PC-9 (cell line): ENCODE measurements around the gene CDC42BPA. TPM values are rescaled to one million over a fixed set of nuclear protein-coding genes. Genes with fewer than 3 reads are reported as not detected.

Experiments used
- BruUV-seq: library from RNA; stranded (reverse); fragments of 400-500 nt; replicated peaks from 2 replicates; lab custom pipeline; 2021; lab: Mats Ljungman, UMichigan
- CTCF ChIA-PET: fragments of 300-600 bp; sonication (Branson Sonifier 250); formaldehyde crosslinking; loops from one replicate; lab custom pipeline; 2022; ENCODE audit warnings: antibody characterized with exemption; lab: Charles Lee
- POLR2A ChIA-PET: fragments of 300-600 bp; sonication (Branson Sonifier 250); formaldehyde crosslinking; loops from one replicate; lab custom pipeline; 2022; ENCODE audit warnings: antibody characterized with exemption; ENCODE audit not compliant: unreplicated experiment; lab: Charles Lee
- DNase-seq, 2 experiments: peaks; one replicate each; pipeline versions ENCODE4 v3.0.0 to v3.0.0-alpha.2; 2015 to 2022; ENCODE audit warnings: mixed read lengths in 1 of 2
- H2AFZ ChIP-seq: fragments of 200-600 bp; sonication (generic); 2 replicates; pipeline ENCODE4 v1.8.1; 2017; ENCODE audit warnings: antibody characterized with exemption
- H3F3A ChIP-seq: fragments of 200-600 bp; sonication (generic); 2 replicates; pipeline ENCODE4 v1.8.1; 2017; ENCODE audit warnings: antibody characterized with exemption, mild to moderate bottlenecking, low read depth; ENCODE audit not compliant: insufficient read depth
- H3K27ac ChIP-seq: fragments of 200-600 bp; sonication (generic); 2 replicates; pipeline ENCODE4 v1.6.1; 2016; ENCODE audit warnings: mixed run types
- H3K27me3 ChIP-seq: fragments of 200-600 bp; sonication (generic); 2 replicates; pipeline ENCODE4 v1.6.1; 2016; ENCODE audit warnings: low read depth, mixed run types; ENCODE audit not compliant: insufficient read depth
- H3K36me3 ChIP-seq: fragments of 200-600 bp; sonication (generic); 2 replicates; pipeline ENCODE4 v1.6.1; 2016; ENCODE audit warnings: low read depth, mixed run types
- H3K4me1 ChIP-seq: fragments of 200-600 bp; sonication (generic); replicated peaks from 2 replicates; pipeline ENCODE4 v1.6.1; 2016; ENCODE audit warnings: mixed run types; ENCODE audit not compliant: insufficient read depth
- H3K4me2 ChIP-seq: fragments of 200-600 bp; sonication (generic); 2 replicates; pipeline ENCODE4 v1.6.1; 2017; ENCODE audit warnings: mixed run types
- H3K4me3 ChIP-seq: fragments of 200-600 bp; sonication (generic); 2 replicates; pipeline ENCODE4 v1.6.1; 2016; ENCODE audit warnings: mixed run types
- H3K79me2 ChIP-seq: fragments of 200-600 bp; sonication (generic); 2 replicates; pipeline ENCODE4 v1.6.1; 2017; ENCODE audit warnings: low read depth, mixed run types
- H3K9me2 ChIP-seq: fragments of 200-600 bp; sonication (generic); 2 replicates; pipeline ENCODE4 v1.8.1; 2017; ENCODE audit warnings: mild to moderate bottlenecking; ENCODE audit not compliant: insufficient read depth
- H3K9me3 ChIP-seq: fragments of 200-600 bp; sonication (generic); 2 replicates; pipeline ENCODE4 v1.8.1; 2016; ENCODE audit warnings: low read depth; ENCODE audit not compliant: insufficient read depth
- H4K20me1 ChIP-seq: fragments of 200-600 bp; sonication (generic); 2 replicates; pipeline ENCODE4 v1.8.1; 2017; ENCODE audit not compliant: insufficient read depth
- EZH2 ChIP-seq: fragments of 200-600 bp; sonication (generic); IDR thresholded peaks from 2 replicates; pipeline ENCODE4 v1.8.0; 2017; ENCODE audit warnings: antibody characterized with exemption, low read depth
- intact Hi-C: fragments of 100-400 bp; cut with micrococcal nuclease; formaldehyde crosslinking; loops from one replicate; pipeline ENCODE4 v1.10.0; 2022; ENCODE audit not compliant: unreplicated experiment
- total RNA-seq: library from RNA; stranded (reverse); gene quantifications from 2 replicates; pipeline ENCODE4 v1.2.3, GENCODE V29; 2021
- TF ChIP-seq, protein P1 (sequence below): fragments of 200-600 bp; sonication (generic); conservative IDR thresholded peaks from 2 replicates; pipeline ENCODE4 v1.6.1; 2017; ENCODE audit warnings: mixed run types, antibody characterized with exemption, mild to moderate bottlenecking, moderate library complexity

The CDC42BPA gene
- total RNA-seq, 1 experiment from 2014 or later, result 47.5 TPM

DNA sequence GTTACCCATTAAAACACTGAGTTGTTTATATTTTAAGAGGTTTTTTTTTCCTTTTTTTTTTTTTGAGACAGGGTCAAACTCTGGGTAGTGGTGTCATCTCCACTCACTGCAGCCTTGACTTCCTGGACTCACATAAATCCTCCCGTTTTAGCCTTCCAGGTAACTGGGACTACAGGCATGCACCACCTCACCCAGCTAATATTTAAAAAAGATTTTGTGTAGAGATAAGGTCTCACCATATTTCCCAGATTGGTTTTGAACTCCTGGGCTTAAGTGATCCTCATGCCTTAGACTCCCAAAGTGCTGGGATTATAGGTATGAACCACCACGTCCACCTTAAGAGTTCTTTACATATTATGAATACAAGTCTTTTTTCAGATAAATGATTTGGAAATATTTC lies 231.7 kb downstream of the CDC42BPA start:
- Histone ChIP-seq H3K79me2 (no peaks in the 10 kb centered on the region), H4K20me1 (no peaks in the 10 kb centered on the region), H3K27me3 (no peaks in the 10 kb centered on the region), H3F3A (no peaks in the 10 kb centered on the region), H3K4me3 (no peak overlapping the region), H3K9me2 (no peaks in the 10 kb centered on the region), H3K27ac (no peak overlapping the region), H3K9me3 (no peaks in the 10 kb centered on the region), H2AFZ (no peak overlapping the region), H3K36me3 (peaks cover 12% of the 10 kb centered on the region; the same call in 1 of the 2 replicates), H3K4me1 (no peaks in the 10 kb centered on the region), H3K4me2 (no peak overlapping the region)
- ChIA-PET CTCF (no interaction called here), POLR2A (no interaction called here)
- DNase-seq, result no peak
- TF ChIP-seq, protein P1, sequence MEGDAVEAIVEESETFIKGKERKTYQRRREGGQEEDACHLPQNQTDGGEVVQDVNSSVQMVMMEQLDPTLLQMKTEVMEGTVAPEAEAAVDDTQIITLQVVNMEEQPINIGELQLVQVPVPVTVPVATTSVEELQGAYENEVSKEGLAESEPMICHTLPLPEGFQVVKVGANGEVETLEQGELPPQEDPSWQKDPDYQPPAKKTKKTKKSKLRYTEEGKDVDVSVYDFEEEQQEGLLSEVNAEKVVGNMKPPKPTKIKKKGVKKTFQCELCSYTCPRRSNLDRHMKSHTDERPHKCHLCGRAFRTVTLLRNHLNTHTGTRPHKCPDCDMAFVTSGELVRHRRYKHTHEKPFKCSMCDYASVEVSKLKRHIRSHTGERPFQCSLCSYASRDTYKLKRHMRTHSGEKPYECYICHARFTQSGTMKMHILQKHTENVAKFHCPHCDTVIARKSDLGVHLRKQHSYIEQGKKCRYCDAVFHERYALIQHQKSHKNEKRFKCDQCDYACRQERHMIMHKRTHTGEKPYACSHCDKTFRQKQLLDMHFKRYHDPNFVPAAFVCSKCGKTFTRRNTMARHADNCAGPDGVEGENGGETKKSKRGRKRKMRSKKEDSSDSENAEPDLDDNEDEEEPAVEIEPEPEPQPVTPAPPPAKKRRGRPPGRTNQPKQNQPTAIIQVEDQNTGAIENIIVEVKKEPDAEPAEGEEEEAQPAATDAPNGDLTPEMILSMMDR, result no peak
- no peak for TF ChIP-seq EZH2
- no TSS peak for BruUV-seq
- intact Hi-C loops, result no loop called here

DNA sequence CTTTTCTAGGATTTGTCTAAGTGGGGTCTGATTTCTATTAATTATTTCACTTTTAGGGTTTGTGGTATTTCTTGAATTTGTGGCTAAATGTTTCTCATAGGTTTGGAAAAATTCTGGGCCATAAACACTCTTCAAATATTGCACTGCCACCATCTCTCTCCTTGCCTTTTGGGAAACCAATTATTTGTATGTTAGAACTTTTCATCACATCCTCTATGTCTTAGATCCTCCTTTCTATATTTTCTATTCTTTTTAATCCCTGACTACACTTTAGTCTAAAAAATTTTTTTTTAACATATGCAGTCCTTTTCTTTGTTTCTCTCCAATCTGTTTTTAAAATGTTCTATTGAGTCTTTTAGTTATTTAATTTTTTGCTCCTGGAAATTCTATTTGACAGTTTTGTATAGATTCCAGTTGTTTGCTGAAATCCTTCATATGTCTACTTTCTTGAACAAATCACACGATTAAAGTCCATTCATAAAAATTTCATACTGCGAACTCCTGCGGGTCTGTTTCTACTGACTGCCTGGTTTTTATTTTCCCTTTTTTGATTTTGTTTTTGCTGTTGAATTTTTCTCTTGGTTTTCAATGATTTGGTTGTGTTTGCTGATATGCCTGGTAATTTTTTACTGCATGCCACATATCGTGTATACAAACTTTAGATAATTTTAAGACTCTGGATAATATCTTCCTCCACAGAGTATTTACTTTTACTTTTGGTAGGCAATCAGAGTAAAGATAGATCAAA lies 235.1 kb downstream of the CDC42BPA start:
- DNase-seq, result no peak
- Histone ChIP-seq H2AFZ (no peak overlapping the region), H3K9me3 (no peaks in the 10 kb centered on the region), H3K27me3 (no peaks in the 10 kb centered on the region), H3K27ac (no peak overlapping the region), H3K4me3 (no peak overlapping the region), H3K36me3 (peaks cover 3% of the 10 kb centered on the region; the same call in 1 of the 2 replicates), H3F3A (no peaks in the 10 kb centered on the region; the same call in 1 of the 2 replicates), H3K4me1 (no peaks in the 10 kb centered on the region), H3K79me2 (no peaks in the 10 kb centered on the region), H3K9me2 (no peaks in the 10 kb centered on the region), H3K4me2 (no peak overlapping the region), H4K20me1 (no peaks in the 10 kb centered on the region)
- CTCF ChIA-PET, result no interaction called here
- intact Hi-C loops, result no loop called here
- TF ChIP-seq, protein P1, result no peak
- no peak for TF ChIP-seq EZH2
- BruUV-seq, result no TSS peak
- POLR2A ChIA-PET, result no interaction called here

DNA sequence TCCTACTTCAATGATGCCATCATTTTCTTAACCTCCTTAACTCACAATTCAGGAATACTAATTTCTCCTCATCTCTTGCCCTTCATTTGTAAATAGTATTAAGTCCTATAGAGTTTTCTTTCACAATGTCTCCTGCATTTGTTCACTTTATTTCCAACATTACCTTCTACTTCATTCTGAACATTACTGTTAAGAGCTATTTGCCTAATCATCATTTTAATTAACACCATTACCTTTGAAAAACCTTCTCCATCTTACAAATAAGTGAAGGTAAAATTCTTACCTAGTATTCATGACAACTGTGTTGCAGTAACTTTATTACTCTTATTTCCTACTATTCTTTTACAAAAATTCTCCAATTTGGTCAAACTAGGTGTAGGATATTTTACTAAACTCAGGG lies 240.5 kb downstream of the CDC42BPA start:
- no peaks in the 10 kb centered on the region for H3K9me2 ChIP-seq
- H3K27me3 ChIP-seq, result no peaks in the 10 kb centered on the region
- no peaks in the 10 kb centered on the region for H3K4me1 ChIP-seq
- intact Hi-C loops, result no loop called here
- H3K79me2 ChIP-seq, result no peaks in the 10 kb centered on the region
- ChIA-PET CTCF (no interaction called here), POLR2A (no interaction called here)
- DNase-seq, result no peak
- H2AFZ ChIP-seq, result no peak overlapping the region
- no peak overlapping the region for H3K4me2 ChIP-seq
- no peak overlapping the region for H3K4me3 ChIP-seq
- TF ChIP-seq, protein P1, result no peak
- H3K9me3 ChIP-seq, result no peaks in the 10 kb centered on the region
- H3F3A ChIP-seq, result no peaks in the 10 kb centered on the region; the same call in 1 of the 2 replicates
- no TSS peak for BruUV-seq
- H3K27ac ChIP-seq, result no peak overlapping the region
- no peaks in the 10 kb centered on the region for H4K20me1 ChIP-seq
- H3K36me3 ChIP-seq, result peaks cover 6% of the 10 kb centered on the region; the same call in 1 of the 2 replicates
